HG02678 (cell line): Measurements from ENCODE around the gene PTBP3.
A peak's percentile ranks its signal among the peaks of the same experiment; 100 is the strongest.
"Not testable (repeated sequence)": the region's sequence is repeated elsewhere in the genome, so short reads cannot be mapped to it uniquely, and the experiment has no call there.

Source experiments
- ATAC-seq: cut with Tn5 transposase; IDR thresholded peaks from one replicate; pipeline ENCODE4 v1.9.1; 2021; ENCODE audit warnings: mild to moderate bottlenecking, moderate library complexity; ENCODE audit not compliant: unreplicated experiment

The PTBP3 gene

GRCh38 chr9:112273876-112274275, 59.5 kb downstream of the PTBP3 start:
- no peak for ATAC-seq

GRCh38 chr9:112271466-112272098, 61.8 kb downstream of the PTBP3 start:
- no peak for ATAC-seq

GRCh38 chr9:112268413-112268812, 65.0 kb downstream of the PTBP3 start:
- ATAC-seq: no peak

- not testable (repeated sequence) for ATAC-seq
These were observed 66.3 kb downstream of the PTBP3 start for GRCh38 chr9:112267086-112267485.

DNA sequence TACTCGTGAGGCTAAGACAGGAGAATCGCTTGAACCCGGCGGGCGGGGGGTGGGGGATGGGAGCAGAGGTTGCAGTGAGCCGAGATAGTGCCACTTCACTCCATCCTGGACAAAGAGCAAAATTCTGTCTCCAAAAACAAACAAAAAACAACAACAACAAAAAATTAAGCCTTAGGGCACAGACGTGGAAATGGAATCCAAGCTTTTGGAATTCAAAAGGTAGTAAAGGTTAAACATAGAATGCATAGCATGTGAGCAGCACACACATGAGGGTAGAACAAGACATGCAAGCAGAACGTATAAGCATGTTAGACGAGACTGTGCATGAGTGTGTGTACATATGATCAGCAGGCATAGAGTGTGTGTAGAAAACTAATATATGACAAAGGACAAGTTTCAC, 68.0 kb downstream of the PTBP3 start:
- no peak for ATAC-seq

DNA sequence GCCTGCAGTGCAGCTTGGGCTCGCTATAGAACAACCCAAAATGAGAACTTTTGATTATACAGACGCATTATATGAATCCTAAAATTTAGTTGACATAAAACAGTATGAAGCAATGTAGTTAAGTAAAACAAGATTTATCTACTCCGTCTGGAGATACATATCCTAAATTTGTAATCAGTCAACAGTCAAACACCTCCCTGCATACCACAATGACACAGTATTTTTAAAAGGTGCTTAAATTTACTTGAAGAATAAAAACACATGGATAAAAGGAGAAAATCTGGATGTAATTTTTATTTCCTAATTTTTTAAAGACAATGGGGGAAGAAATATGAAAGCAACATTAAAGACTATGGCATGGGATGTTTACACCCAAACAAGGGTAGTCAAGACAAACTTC, 70.8 kb downstream of the PTBP3 start:
- no peak for ATAC-seq

DNA sequence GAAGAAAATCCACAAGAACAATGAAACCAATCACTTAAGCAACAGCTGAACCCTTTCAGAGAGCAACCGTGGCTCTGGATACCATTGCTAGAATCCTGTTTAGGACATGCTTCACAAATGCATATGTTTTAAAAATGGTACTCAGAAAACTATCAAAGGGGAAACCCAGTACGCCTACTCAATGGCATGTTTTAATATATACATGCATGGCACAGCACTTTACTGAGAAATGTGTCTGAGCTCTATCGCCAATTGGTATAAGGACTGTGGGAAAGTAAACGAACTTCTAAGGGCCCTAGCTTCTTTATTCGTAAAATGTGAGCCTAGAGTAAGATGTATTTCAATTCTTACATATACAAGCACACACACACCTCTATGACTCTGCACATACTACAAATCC, 72.3 kb downstream of the PTBP3 start:
- no peak for ATAC-seq

GRCh38 chr9:112258106-112258505, 75.3 kb downstream of the PTBP3 start:
- no peak for ATAC-seq

GRCh38 chr9:112252194-112252593, 81.2 kb downstream of the PTBP3 start:
- no peak for ATAC-seq

GRCh38 chr9:112249277-112249676, 84.1 kb downstream of the PTBP3 start:
- ATAC-seq: peak; percentile 74

GRCh38 chr9:112248722-112249121, 84.7 kb downstream of the PTBP3 start:
- no peak for ATAC-seq

- ATAC-seq: no peak
These were observed 86.3 kb downstream of the PTBP3 start for GRCh38 chr9:112247090-112247489.

- ATAC-seq: no peak
These were observed 88.3 kb downstream of the PTBP3 start for GRCh38 chr9:112245126-112245525.

DNA sequence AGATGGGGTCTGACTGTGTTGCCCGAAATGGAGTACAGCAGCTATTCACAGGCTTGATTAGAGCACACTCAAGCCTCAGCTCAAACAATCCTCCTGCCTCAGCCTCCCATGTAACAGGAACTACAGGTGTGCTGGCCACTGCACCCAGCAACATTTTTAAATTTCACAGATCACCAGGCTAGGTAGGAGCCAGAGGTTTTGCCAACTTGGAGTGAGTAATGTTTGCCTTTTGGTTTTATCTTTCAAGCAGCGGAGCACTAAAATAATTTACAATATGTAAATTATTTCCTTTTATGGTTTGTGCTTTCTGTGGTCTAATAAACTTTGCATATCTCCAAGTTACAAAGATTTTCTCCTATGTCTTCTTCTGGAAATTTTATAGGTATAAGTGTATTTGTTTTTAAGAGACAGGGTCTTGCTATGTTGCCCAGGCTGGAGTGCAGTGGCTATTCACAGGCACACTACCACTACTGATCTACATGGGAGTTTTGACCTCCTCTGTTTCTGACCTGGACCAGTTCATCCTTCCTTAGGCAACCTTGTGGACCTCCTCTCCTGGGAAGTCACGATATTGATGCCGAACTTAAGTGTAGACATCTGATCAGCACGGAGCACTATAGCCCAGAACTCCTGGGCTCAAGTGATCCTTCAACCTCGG, 91.1 kb downstream of the PTBP3 start:
- ATAC-seq: no peak

DNA sequence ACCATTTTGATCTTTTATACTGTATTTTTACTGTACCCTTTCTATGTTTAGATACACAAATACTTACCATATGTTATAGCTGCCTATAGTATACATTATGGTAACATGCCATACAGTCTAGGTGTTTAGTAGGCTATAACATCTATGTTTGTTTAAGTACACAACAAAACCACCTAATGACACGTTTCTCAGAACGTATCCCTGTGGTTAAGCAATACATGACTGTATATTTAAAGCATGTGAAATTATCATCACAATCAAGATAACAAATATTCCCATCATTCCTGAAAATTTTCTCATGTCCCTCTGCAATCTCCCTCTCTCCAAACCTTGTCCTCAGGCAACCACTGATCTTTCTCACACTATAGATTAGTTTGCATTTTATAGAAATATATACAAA, 91.9 kb downstream of the PTBP3 start:
- ATAC-seq: no peak

DNA sequence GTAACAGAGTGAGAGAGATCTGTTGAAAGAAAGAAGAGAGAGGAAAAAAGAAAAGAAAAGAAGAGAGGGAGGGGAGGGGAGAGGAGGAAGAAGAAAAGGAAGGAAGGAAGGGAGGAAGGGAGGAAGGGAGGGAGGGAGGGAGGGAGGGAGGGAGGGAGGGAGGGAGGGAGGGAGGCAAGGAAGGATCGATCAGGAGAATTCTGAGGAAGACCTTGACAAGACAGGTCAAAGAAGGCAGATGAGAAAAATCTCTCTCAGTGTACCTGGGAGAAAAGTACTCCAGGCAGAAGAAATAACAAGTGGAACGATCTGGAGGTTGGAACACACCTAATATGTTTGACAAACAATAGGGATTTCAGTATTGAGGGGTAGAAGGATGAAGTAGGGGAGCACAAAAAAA, 93.7 kb downstream of the PTBP3 start:
- no peak for ATAC-seq

- ATAC-seq: no peak
These were observed 94.1 kb downstream of the PTBP3 start for GRCh38 chr9:112239284-112239683.

DNA sequence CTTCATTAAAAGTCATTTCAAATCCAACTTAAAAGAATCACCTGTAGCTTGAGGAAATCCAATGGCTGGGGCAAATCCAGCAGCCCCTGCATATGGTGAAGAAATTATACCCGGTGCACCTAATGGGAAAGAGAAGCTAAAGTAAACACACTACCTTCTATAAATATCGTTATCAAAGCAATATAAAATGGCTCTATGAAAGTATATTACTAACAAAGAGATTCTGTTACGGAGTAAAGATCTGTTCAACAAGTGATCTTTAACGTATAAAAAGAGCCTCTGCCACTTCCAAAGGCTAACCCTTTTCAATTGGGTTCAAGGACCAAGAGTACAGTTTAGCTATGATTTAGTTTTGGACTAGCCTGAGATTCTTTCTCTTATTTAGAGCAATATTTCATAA, 98.6 kb downstream of the PTBP3 start:
- no peak for ATAC-seq

DNA sequence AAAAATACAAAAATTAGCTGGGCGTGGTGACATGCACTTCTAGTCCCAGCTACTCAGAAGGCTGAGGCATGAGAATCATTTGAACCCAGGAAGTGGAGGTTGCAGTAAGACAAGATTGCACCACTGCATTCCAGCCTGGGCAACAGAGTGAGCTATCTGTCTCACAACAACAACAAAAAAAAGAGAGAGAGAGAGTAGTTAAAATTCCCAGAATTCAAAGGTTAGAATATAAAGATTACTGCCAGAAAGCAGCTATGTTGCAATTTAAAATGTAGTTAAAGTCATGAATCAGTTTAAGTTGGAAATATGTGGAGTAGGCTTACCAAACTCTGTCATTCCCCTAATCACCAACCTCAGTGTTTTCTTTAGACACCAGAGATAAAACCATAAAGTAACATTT, 99.7 kb downstream of the PTBP3 start:
- ATAC-seq: no peak

- no peak for ATAC-seq
These were observed 101.2 kb downstream of the PTBP3 start for GRCh38 chr9:112232233-112232632.

- ATAC-seq: no peak
These were observed 107.3 kb downstream of the PTBP3 start for GRCh38 chr9:112226091-112226490.

GRCh38 chr9:112224401-112225289, 108.8 kb downstream of the PTBP3 start:
- ATAC-seq: no peak
